ENCODE results near the gene MXI1.

DNA sequence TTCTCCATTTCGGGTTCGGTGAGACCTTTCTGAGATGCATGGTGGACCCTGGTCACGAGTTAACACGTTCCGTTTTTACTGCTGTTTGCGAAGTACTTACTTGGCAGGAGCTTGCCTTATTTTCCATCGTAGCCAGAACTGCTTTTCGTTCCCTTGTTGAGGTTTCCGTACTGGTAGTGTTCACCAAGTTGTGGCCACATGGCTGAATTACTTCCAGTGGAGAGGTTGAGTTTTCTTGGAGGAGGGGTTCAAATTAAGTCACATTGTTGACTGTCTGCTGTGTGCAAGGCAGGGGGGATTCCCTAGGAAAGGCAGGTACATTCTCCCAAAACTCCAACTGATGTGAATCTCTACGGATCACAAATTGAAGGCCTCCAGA, 4.0 kb downstream of the MXI1 start:
- TF ChIP-seq SUZ12 (IDR thresholded peaks at IDR 0.05; ENCODE audit: extremely low read depth, insufficient read depth, insufficient read length) (peak; percentile 64), YY1 (IDR thresholded peaks at IDR 0.05; ENCODE audit: insufficient read depth, insufficient read length) (no peak), ZNF274 (IDR thresholded peaks at IDR 0.05; ENCODE audit: low read depth, low read length) (no peak)

Measured in NT2/D1 (cell line).